HG03045 (cell line): ENCODE data around the gene RHBDL1.

Experiments used
- ATAC-seq: cut with Tn5 transposase; IDR thresholded peaks from one replicate; pipeline ENCODE4 v1.9.1; 2021; ENCODE audit warnings: mild to moderate bottlenecking, moderate library complexity; ENCODE audit not compliant: unreplicated experiment

RHBDL1 gene

GRCh38 chr16:716768-717325, 41.4 kb downstream of the RHBDL1 start:
- no peak for ATAC-seq

GRCh38 chr16:717450-718245, 42.2 kb downstream of the RHBDL1 start:
- no peak for ATAC-seq

- ATAC-seq = no peak
Observed at GRCh38 chr16:718389-718788, 42.9 kb downstream of the RHBDL1 start.

- ATAC-seq = no peak
Observed at GRCh38 chr16:718922-719321, 43.5 kb downstream of the RHBDL1 start.

GRCh38 chr16:719815-720446, 44.5 kb downstream of the RHBDL1 start:
- no peak for ATAC-seq

- peak; percentile 12 for ATAC-seq
Observed at GRCh38 chr16:720447-720989, 45.0 kb downstream of the RHBDL1 start.

- peak; percentile 69 for ATAC-seq
Observed at GRCh38 chr16:720990-721764, 45.7 kb downstream of the RHBDL1 start, which contains the start of gene ANTKMT. ANTKMT (plus strand) TSS chr16:721146; CDS start chr16:721275, 129 bp downstream.

- ATAC-seq = no peak
Observed at GRCh38 chr16:721765-722540, 46.5 kb downstream of the RHBDL1 start.

- no peak for ATAC-seq
Observed at GRCh38 chr16:722835-723633, 47.6 kb downstream of the RHBDL1 start.

GRCh38 chr16:723695-724094, 48.2 kb downstream of the RHBDL1 start:
- no peak for ATAC-seq

GRCh38 chr16:724188-725040, 48.9 kb downstream of the RHBDL1 start:
- ATAC-seq = no peak

GRCh38 chr16:725041-725376, 49.5 kb downstream of the RHBDL1 start:
- no peak for ATAC-seq

- no peak for ATAC-seq
Observed at GRCh38 chr16:725463-726187, 50.2 kb downstream of the RHBDL1 start.

GRCh38 chr16:726188-726437, 50.6 kb downstream of the RHBDL1 start:
- ATAC-seq = no peak

GRCh38 chr16:726438-727290, 51.2 kb downstream of the RHBDL1 start, which contains the start of the genes CCDC78 and HAGHL:
CCDC78 (minus strand) TSS chr16:726443; CDS start chr16:726367, 76 bp downstream.
HAGHL (plus strand) TSS chr16:727106; CDS start chr16:727510, 404 bp downstream.
- ATAC-seq = peak; percentile 29

GRCh38 chr16:727291-727977, 52.0 kb downstream of the RHBDL1 start:
- peak; percentile 4 for ATAC-seq
